K562 (cell line): ENCODE results near the gene MBOAT2. TPM values are rescaled to one million over a fixed set of nuclear protein-coding genes. Genes with fewer than 3 reads are reported as not detected.

Source experiments
- FOXP1 ChIP-seq: sonication (generic); formaldehyde crosslinking; IDR thresholded peaks from 2 replicates; pipeline ENCODE4 v1.8.0; 2022; ENCODE audit warnings: mild to moderate bottlenecking, missing genetic modification reagents
- GABPB1 ChIP-seq: sonication (generic); formaldehyde crosslinking; IDR thresholded peaks from 2 replicates; pipeline ENCODE4 v1.8.0; 2022; ENCODE audit warnings: mild to moderate bottlenecking, missing genetic modification reagents
- GABPB2 ChIP-seq: fragments of 250-450 bp; sonication (Bioruptor Pico); conservative IDR thresholded peaks from 2 replicates; pipeline ENCODE4 v1.5.1; 2021; ENCODE audit warnings: mild to moderate bottlenecking
- NEUROD1 ChIP-seq: fragments of 150-350 bp; IDR thresholded peaks from 2 replicates; pipeline ENCODE4 v1.6.1; 2014; ENCODE audit warnings: borderline replicate concordance, low read length, low read depth; ENCODE audit not compliant: partially characterized antibody
- RNF2 ChIP-seq: sonication (generic); IDR thresholded peaks from 2 replicates; pipeline ENCODE4 v1.6.1; 2016
- SIX5 ChIP-seq, 2 experiments: IDR thresholded peaks; 2 replicates each; pipeline ENCODE4 v1.6.1; 2011; ENCODE audit warnings: low read length in 2 of 2, borderline replicate concordance in 1 of 2, low read depth in 1 of 2, mild to moderate bottlenecking in 1 of 2, moderate library complexity in 1 of 2; ENCODE audit not compliant: insufficient read depth in 1 of 2
- SRSF7 ChIP-seq: fragments of 200-400 bp; formaldehyde crosslinking; optimal IDR thresholded peaks from 2 replicates; pipeline ENCODE3; 2017; ENCODE audit warnings: mild to moderate bottlenecking, low read depth, low read length
- TOE1 ChIP-seq, 2 experiments: fragments of 450-650 bp in 1 of 2; sonication (generic) in 1 of 2; formaldehyde crosslinking in 1 of 2; IDR thresholded peaks; 2 replicates each; pipeline versions ENCODE4 v1.7.1 to v1.8.0; 2016 to 2022; ENCODE audit warnings: borderline replicate concordance in 2 of 2, mild to moderate bottlenecking in 2 of 2, antibody characterized with exemption in 1 of 2, inconsistent platforms in 1 of 2, low read depth in 1 of 2, missing genetic modification reagents in 1 of 2, moderate library complexity in 1 of 2
- YY1 ChIP-seq, 3 experiments: IDR thresholded peaks; 2 replicates each; pipeline ENCODE4 v1.6.1; 2011; ENCODE audit warnings: low read length in 2 of 3, mild to moderate bottlenecking in 2 of 3, moderate library complexity in 2 of 3, borderline replicate concordance in 1 of 3, control low read depth in 1 of 3, low read depth in 1 of 3; ENCODE audit not compliant: insufficient read depth in 3 of 3, insufficient replicate concordance in 2 of 3, control insufficient read depth in 1 of 3, insufficient read length in 1 of 3; ENCODE audit errors: extremely low read depth in 1 of 3
- ZNF133 ChIP-seq: fragments of 250-450 bp; sonication (Bioruptor Pico); IDR thresholded peaks from 2 replicates; pipeline ENCODE4 v1.4.0; 2020; ENCODE audit warnings: mild to moderate bottlenecking
- ZNF644 ChIP-seq: fragments of 200-800 bp; sonication (Bioruptor generic); IDR thresholded peaks from 2 replicates; pipeline ENCODE4 v1.6.1; 2016; ENCODE audit warnings: low read depth, missing genetic modification characterization, missing compliant biosample characterization
- polyA plus RNA-seq, 8 experiments: library from polyadenylated mRNA; depleted of rRNA in 4 of 8; stranded (reverse) in 5 of 8; unstranded in 3 of 8; fragments of >200 nt; fragmentation: Nextera tagmentation in 2 of 8; fragmentation: Illumina TruSeq in 1 of 8; extraction: Ambion mirVana in 2 of 8; extraction: Trizol in 1 of 8; gene quantifications; 2 replicates each; pipeline versions ENCODE4 v1.2.1 to v1.2.3, GENCODE V29; 2011 to 2014; ENCODE audit warnings: inconsistent platforms in 1 of 8, missing spikeins in 1 of 8
- total RNA-seq, 7 experiments: library from RNA; depleted of rRNA in 6 of 7; stranded (reverse); fragments of >200 nt in 6 of 7; fragmentation: Illumina TruSeq in 2 of 7; extraction: Trizol in 2 of 7; gene quantifications; 2 replicates each; pipeline versions ENCODE4 v1.2.1 to v1.2.3, GENCODE V29; 2011 to 2021; ENCODE audit warnings: low replicate concordance in 1 of 7
- TF ChIP-seq, protein P1 (sequence below): fragments of 450-650 bp; IDR thresholded peaks from 2 replicates; pipeline ENCODE4 v1.6.1; 2016; ENCODE audit warnings: mild to moderate bottlenecking, moderate library complexity
- TF ChIP-seq, protein P2 (sequence below): sonication (generic); formaldehyde crosslinking; IDR thresholded peaks from 2 replicates; pipeline ENCODE4 v1.9.0; 2022; ENCODE audit warnings: mild to moderate bottlenecking, missing genetic modification reagents

MBOAT2 gene
- total and polyA plus RNA-seq, 9 of the 15 experiments (the other 6 are each of a cell fraction or from before 2014, with no cell fraction given), result 8.4 to 122 (median 27.6) TPM

DNA sequence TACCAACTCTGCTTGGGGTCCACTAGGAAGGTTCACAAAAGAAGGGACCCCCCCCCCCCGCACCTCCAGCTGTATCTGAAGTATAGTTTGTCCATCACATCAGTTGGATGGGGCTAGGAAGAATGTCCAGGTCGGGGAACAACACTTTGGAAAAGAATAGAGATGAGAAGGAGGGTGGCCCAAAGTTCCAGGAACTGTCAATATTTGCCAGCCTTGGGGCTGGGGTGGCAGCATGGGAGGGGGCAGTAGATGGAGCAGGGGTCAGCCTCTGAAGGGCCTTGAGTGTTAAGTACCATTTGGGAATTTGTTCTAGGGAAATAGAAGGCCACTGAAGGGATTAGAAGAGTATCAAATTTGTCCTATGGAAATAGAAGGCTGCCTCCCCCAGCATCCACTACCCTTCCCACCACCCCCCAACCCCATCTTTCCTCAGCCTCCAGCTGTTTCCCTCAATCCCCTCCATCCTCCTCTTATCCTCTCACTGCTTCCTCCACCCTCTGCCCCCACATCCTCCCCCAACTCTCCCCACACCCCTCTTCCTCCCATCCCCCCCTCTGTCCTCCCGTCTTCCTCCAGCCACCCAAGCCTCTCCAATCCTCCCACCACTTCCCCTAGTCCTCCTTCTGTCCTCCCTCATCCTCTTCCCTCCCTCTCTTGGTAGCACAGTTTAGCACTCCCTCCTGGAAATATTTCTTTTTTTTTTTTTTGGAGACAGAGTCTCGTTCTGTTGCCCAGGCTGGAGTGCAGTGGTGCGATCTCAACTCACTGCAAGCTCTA lies 164.1 kb downstream of the MBOAT2 start (continued):
- TF ChIP-seq, protein P1, sequence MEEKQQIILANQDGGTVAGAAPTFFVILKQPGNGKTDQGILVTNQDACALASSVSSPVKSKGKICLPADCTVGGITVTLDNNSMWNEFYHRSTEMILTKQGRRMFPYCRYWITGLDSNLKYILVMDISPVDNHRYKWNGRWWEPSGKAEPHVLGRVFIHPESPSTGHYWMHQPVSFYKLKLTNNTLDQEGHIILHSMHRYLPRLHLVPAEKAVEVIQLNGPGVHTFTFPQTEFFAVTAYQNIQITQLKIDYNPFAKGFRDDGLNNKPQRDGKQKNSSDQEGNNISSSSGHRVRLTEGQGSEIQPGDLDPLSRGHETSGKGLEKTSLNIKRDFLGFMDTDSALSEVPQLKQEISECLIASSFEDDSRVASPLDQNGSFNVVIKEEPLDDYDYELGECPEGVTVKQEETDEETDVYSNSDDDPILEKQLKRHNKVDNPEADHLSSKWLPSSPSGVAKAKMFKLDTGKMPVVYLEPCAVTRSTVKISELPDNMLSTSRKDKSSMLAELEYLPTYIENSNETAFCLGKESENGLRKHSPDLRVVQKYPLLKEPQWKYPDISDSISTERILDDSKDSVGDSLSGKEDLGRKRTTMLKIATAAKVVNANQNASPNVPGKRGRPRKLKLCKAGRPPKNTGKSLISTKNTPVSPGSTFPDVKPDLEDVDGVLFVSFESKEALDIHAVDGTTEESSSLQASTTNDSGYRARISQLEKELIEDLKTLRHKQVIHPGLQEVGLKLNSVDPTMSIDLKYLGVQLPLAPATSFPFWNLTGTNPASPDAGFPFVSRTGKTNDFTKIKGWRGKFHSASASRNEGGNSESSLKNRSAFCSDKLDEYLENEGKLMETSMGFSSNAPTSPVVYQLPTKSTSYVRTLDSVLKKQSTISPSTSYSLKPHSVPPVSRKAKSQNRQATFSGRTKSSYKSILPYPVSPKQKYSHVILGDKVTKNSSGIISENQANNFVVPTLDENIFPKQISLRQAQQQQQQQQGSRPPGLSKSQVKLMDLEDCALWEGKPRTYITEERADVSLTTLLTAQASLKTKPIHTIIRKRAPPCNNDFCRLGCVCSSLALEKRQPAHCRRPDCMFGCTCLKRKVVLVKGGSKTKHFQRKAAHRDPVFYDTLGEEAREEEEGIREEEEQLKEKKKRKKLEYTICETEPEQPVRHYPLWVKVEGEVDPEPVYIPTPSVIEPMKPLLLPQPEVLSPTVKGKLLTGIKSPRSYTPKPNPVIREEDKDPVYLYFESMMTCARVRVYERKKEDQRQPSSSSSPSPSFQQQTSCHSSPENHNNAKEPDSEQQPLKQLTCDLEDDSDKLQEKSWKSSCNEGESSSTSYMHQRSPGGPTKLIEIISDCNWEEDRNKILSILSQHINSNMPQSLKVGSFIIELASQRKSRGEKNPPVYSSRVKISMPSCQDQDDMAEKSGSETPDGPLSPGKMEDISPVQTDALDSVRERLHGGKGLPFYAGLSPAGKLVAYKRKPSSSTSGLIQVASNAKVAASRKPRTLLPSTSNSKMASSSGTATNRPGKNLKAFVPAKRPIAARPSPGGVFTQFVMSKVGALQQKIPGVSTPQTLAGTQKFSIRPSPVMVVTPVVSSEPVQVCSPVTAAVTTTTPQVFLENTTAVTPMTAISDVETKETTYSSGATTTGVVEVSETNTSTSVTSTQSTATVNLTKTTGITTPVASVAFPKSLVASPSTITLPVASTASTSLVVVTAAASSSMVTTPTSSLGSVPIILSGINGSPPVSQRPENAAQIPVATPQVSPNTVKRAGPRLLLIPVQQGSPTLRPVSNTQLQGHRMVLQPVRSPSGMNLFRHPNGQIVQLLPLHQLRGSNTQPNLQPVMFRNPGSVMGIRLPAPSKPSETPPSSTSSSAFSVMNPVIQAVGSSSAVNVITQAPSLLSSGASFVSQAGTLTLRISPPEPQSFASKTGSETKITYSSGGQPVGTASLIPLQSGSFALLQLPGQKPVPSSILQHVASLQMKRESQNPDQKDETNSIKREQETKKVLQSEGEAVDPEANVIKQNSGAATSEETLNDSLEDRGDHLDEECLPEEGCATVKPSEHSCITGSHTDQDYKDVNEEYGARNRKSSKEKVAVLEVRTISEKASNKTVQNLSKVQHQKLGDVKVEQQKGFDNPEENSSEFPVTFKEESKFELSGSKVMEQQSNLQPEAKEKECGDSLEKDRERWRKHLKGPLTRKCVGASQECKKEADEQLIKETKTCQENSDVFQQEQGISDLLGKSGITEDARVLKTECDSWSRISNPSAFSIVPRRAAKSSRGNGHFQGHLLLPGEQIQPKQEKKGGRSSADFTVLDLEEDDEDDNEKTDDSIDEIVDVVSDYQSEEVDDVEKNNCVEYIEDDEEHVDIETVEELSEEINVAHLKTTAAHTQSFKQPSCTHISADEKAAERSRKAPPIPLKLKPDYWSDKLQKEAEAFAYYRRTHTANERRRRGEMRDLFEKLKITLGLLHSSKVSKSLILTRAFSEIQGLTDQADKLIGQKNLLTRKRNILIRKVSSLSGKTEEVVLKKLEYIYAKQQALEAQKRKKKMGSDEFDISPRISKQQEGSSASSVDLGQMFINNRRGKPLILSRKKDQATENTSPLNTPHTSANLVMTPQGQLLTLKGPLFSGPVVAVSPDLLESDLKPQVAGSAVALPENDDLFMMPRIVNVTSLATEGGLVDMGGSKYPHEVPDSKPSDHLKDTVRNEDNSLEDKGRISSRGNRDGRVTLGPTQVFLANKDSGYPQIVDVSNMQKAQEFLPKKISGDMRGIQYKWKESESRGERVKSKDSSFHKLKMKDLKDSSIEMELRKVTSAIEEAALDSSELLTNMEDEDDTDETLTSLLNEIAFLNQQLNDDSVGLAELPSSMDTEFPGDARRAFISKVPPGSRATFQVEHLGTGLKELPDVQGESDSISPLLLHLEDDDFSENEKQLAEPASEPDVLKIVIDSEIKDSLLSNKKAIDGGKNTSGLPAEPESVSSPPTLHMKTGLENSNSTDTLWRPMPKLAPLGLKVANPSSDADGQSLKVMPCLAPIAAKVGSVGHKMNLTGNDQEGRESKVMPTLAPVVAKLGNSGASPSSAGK, result no peak
- TF ChIP-seq ZNF644 (no peak), GABPB1 (CRISPR knock-in tag) (no peak), YY1 (IDR thresholded peaks at IDR 0.05; ENCODE audit: borderline replicate concordance in 1 of 3, control insufficient read depth in 1 of 3, extremely low read depth in 1 of 3, insufficient read depth in 3 of 3, insufficient read length in 1 of 3, insufficient replicate concordance in 2 of 3, low read depth in 1 of 3, low read length in 2 of 3) (no peak), GABPB2 (no peak), SRSF7 (no peak), RNF2 (no peak), NEUROD1 (no peak), ZNF133 (CRISPR knock-in tag) (no peak), FOXP1 (CRISPR knock-in tag) (no peak), SIX5 (IDR thresholded peaks at IDR 0.05; ENCODE audit: borderline replicate concordance in 1 of 2, insufficient read depth in 1 of 2, low read depth in 1 of 2, low read length in 2 of 2) (no peak), TOE1 (IDR thresholded peaks at IDR 0.05; ENCODE audit: borderline replicate concordance) (no peak), TOE1 (CRISPR knock-in tag; IDR thresholded peaks at IDR 0.05; ENCODE audit: borderline replicate concordance, low read depth) (no peak)
- TF ChIP-seq, protein P2, sequence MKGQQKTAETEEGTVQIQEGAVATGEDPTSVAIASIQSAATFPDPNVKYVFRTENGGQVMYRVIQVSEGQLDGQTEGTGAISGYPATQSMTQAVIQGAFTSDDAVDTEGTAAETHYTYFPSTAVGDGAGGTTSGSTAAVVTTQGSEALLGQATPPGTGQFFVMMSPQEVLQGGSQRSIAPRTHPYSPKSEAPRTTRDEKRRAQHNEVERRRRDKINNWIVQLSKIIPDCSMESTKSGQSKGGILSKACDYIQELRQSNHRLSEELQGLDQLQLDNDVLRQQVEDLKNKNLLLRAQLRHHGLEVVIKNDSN (CRISPR knock-in tag), result no peak
